GM12878 (cell line): Measurements from ENCODE around the gene MAMLD1. TPM values are rescaled to one million over a fixed set of nuclear protein-coding genes. Genes with fewer than 3 reads are reported as not detected.

Experiments used
- ASH2L ChIP-seq: fragments of 300-600, 200-600 bp; sonication (generic); IDR thresholded peaks from 2 replicates; pipeline ENCODE4 v1.6.1; 2017; ENCODE audit warnings: low read depth, mild to moderate bottlenecking, borderline replicate concordance
- NFIC ChIP-seq: IDR thresholded peaks from 2 replicates; pipeline ENCODE4 v1.6.1; 2012; ENCODE audit warnings: low read depth, mild to moderate bottlenecking, inconsistent platforms, low read length, moderate library complexity
- RUNX3 ChIP-seq: IDR thresholded peaks from 2 replicates; pipeline ENCODE4 v1.6.1; 2012; ENCODE audit warnings: low read length, inconsistent platforms
- YY1 ChIP-seq: IDR thresholded peaks from 2 replicates; pipeline ENCODE4 v1.6.1; 2011; ENCODE audit warnings: low read depth, mild to moderate bottlenecking, low read length
- ZNF274 ChIP-seq: IDR thresholded peaks from one replicate; pipeline ENCODE4 v1.8.0; 2011; ENCODE audit not compliant: insufficient read length, insufficient read depth
- polyA plus RNA-seq, 11 experiments: library from polyadenylated mRNA; depleted of rRNA in 4 of 11; unstranded in 6 of 11; stranded (reverse) in 5 of 11; fragments of >200 nt; fragmentation: Nextera tagmentation in 4 of 11; fragmentation: Illumina TruSeq in 1 of 11; extraction: Ambion mirVana in 4 of 11; extraction: Trizol in 1 of 11; gene quantifications; 1 replicate in 1 of 11; 2 replicates in 10 of 11; pipeline versions ENCODE4 v1.2.1 to v1.2.3, GENCODE V29; 2011 to 2016; ENCODE audit warnings: inconsistent platforms in 2 of 11, missing spikeins in 2 of 11, low read depth in 1 of 11
- total RNA-seq, 4 experiments: library from RNA; depleted of rRNA in 3 of 4; stranded (reverse); fragments of >200 nt in 3 of 4; fragmentation: Illumina TruSeq in 1 of 4; extraction: Trizol in 1 of 4; gene quantifications; 2 replicates each; pipeline versions ENCODE4 v1.2.1 to v1.2.3, GENCODE V29; 2013 to 2021
- TF ChIP-seq, protein P1 (sequence below): fragments of 450-650 bp; IDR thresholded peaks from 2 replicates; pipeline ENCODE4 v1.6.1; 2018; ENCODE audit warnings: mild to moderate bottlenecking, low read depth, moderate library complexity; ENCODE audit not compliant: partially characterized antibody
- TF ChIP-seq, protein P2 (sequence below), 3 experiments: IDR thresholded peaks in 2 of 3; conservative IDR thresholded peaks in 1 of 3; 2 replicates each; pipeline ENCODE4 v1.5.1; 2011; ENCODE audit warnings: low read depth in 3 of 3, low read length in 3 of 3, mild to moderate bottlenecking in 3 of 3, control low read depth in 2 of 3, moderate library complexity in 2 of 3, inconsistent platforms in 1 of 3, mixed read lengths in 1 of 3; ENCODE audit not compliant: control insufficient read depth in 2 of 3, insufficient read depth in 1 of 3; ENCODE audit errors: extremely low read depth in 1 of 3
- TF ChIP-seq, protein P3 (sequence below): IDR thresholded peaks from 2 replicates; pipeline ENCODE4 v1.6.1; 2012; ENCODE audit warnings: low read depth, low read length, improper control_type of control experiment

The MAMLD1 gene
- total and polyA plus RNA-seq, 10 of the 15 experiments (the other 5 are each of a cell fraction or from before 2014, with no cell fraction given), result 0.03 to 0.05 TPM; not detected in 8

DNA sequence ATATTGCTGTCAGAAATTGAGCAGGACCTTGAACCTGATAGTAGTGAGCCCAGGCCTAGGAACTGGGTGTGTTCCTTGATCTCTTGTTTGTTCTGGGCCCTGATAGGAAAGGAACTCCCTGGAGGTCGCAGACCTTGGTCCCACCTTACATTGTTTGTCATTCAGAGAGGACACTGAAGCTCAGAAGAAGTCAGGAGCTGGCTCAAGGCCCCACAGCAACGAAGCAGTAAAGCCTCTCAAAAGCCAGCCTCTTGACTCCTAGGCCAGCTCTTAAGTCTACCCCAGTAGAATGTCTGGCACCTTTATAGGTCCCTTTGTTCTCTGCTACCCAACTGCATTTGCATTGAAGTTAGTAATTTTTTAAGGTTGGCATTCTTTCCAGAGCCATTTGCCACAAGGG, 46.8 kb downstream of the MAMLD1 start (continued):
- TF ChIP-seq, protein P1, sequence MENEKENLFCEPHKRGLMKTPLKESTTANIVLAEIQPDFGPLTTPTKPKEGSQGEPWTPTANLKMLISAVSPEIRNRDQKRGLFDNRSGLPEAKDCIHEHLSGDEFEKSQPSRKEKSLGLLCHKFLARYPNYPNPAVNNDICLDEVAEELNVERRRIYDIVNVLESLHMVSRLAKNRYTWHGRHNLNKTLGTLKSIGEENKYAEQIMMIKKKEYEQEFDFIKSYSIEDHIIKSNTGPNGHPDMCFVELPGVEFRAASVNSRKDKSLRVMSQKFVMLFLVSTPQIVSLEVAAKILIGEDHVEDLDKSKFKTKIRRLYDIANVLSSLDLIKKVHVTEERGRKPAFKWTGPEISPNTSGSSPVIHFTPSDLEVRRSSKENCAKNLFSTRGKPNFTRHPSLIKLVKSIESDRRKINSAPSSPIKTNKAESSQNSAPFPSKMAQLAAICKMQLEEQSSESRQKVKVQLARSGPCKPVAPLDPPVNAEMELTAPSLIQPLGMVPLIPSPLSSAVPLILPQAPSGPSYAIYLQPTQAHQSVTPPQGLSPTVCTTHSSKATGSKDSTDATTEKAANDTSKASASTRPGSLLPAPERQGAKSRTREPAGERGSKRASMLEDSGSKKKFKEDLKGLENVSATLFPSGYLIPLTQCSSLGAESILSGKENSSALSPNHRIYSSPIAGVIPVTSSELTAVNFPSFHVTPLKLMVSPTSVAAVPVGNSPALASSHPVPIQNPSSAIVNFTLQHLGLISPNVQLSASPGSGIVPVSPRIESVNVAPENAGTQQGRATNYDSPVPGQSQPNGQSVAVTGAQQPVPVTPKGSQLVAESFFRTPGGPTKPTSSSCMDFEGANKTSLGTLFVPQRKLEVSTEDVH, result no peak
- TF ChIP-seq RUNX3 (no peak), NFIC (no peak), YY1 (no peak), ZNF274 (no peak), ASH2L (no peak)
- TF ChIP-seq, protein P2, sequence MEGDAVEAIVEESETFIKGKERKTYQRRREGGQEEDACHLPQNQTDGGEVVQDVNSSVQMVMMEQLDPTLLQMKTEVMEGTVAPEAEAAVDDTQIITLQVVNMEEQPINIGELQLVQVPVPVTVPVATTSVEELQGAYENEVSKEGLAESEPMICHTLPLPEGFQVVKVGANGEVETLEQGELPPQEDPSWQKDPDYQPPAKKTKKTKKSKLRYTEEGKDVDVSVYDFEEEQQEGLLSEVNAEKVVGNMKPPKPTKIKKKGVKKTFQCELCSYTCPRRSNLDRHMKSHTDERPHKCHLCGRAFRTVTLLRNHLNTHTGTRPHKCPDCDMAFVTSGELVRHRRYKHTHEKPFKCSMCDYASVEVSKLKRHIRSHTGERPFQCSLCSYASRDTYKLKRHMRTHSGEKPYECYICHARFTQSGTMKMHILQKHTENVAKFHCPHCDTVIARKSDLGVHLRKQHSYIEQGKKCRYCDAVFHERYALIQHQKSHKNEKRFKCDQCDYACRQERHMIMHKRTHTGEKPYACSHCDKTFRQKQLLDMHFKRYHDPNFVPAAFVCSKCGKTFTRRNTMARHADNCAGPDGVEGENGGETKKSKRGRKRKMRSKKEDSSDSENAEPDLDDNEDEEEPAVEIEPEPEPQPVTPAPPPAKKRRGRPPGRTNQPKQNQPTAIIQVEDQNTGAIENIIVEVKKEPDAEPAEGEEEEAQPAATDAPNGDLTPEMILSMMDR (IDR thresholded peaks at IDR 0.05 in 2 of 3, conservative IDR thresholded peaks at IDR 0.05 in 1 of 3; ENCODE audit: control insufficient read depth in 2 of 3, extremely low read depth in 1 of 3, insufficient read depth in 1 of 3, low read depth in 3 of 3, low read length in 3 of 3), result no peak
- TF ChIP-seq, protein P3, sequence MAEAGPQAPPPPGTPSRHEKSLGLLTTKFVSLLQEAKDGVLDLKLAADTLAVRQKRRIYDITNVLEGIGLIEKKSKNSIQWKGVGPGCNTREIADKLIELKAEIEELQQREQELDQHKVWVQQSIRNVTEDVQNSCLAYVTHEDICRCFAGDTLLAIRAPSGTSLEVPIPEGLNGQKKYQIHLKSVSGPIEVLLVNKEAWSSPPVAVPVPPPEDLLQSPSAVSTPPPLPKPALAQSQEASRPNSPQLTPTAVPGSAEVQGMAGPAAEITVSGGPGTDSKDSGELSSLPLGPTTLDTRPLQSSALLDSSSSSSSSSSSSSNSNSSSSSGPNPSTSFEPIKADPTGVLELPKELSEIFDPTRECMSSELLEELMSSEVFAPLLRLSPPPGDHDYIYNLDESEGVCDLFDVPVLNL, result no peak
